DND-41 (cell line): ENCODE measurements around the gene MGAT4B.

Source experiments
- EZH2 ChIP-seq: IDR thresholded peaks from 3 replicates; pipeline ENCODE4 v1.6.1; 2012; ENCODE audit warnings: borderline replicate concordance, low read depth, mild to moderate bottlenecking, moderate library complexity, low read length, inconsistent platforms; ENCODE audit not compliant: severe bottlenecking
- TF ChIP-seq, protein P1 (sequence below): IDR thresholded peaks from 2 replicates; pipeline ENCODE4 v1.5.1; 2012; ENCODE audit warnings: borderline replicate concordance, low read length, moderate library complexity, mild to moderate bottlenecking; ENCODE audit not compliant: poor library complexity, severe bottlenecking; ENCODE audit errors: extremely low read depth

DNA sequence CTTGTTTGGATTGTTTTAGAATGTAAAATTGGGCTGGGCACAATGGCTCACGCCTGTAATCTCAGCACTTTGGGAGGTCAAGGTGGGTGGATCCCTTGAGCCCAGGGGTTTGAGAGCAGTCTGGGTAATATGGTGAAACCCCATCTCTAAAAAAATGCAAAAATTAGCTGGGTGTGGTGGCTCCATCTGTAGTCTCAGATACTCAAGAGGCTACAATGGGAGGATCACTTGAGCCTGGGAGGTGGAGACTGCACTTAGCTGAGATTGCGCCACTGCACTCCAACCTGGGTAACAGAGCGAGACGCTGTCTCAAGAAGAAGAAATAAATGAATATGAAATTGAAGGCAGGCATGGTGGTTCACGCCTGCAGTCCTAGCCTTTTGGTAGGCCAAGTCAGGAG lies 52.7 kb downstream of the MGAT4B start:
- TF ChIP-seq EZH2, result no peak
- TF ChIP-seq, protein P1, sequence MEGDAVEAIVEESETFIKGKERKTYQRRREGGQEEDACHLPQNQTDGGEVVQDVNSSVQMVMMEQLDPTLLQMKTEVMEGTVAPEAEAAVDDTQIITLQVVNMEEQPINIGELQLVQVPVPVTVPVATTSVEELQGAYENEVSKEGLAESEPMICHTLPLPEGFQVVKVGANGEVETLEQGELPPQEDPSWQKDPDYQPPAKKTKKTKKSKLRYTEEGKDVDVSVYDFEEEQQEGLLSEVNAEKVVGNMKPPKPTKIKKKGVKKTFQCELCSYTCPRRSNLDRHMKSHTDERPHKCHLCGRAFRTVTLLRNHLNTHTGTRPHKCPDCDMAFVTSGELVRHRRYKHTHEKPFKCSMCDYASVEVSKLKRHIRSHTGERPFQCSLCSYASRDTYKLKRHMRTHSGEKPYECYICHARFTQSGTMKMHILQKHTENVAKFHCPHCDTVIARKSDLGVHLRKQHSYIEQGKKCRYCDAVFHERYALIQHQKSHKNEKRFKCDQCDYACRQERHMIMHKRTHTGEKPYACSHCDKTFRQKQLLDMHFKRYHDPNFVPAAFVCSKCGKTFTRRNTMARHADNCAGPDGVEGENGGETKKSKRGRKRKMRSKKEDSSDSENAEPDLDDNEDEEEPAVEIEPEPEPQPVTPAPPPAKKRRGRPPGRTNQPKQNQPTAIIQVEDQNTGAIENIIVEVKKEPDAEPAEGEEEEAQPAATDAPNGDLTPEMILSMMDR, result no peak
